Measurements from ENCODE around the gene B4GALNT1. TPM values are rescaled to one million over a fixed set of nuclear protein-coding genes. Genes with fewer than 3 reads are reported as not detected.

B4GALNT1 gene
- total RNA-seq, 3 donors from 2014 or later = 0.64 to 2.2 (median 0.65) TPM

GRCh38 chr12:57622293-57623245, 10.4 kb downstream of the B4GALNT1 start:
- intact Hi-C loops (cut with DNase I, micrococcal nuclease) = loop anchor here (5.0 kb wide), 1 partner anchor 40 kb away; no protein-coding TSS in a partner anchor
- H3K9me3 ChIP-seq = no peaks in the 10 kb centered on the region
- DNase-seq = no peak

DNA sequence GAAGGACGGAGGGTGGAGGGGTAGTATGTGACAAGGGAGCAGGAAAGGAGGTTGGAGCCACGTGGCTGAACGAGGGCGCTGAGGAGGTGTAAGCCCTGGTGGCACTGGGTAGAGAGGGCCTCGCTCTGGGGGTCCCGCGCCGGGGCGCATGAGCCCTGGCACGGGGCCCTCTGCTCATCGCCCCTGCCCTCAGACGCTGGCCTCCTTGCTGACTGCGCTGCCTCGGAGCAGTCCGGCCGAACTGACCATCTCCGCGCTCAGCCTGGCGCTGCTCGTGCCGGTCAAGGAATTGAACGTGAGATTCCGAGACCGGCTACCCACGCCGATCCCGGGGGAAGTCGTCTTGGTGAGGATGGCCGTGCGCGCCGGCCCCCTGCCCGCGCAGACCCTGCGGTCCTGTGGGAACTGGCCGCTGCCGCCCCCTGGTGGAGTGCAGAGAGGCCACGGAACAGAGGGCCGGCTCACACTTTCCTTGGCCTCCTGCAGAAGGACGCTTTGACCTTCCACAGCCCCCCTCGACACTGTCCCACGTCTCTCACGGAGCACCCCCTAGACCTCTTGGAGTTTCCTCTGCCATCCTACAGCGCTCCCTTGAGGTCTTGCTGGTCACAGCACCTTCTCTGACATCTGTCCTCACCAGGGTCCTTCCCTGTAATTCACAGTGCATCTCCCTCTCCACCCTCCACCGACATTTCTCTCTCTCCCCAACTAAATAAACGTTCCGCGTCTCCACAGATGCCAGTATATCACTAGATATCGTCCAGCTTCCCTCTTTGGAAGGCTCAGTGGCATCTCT, 11.3 kb downstream of the B4GALNT1 start:
- intact Hi-C loops (cut with DNase I, micrococcal nuclease) = loop anchor here (5.0 kb wide), 1 partner anchor 39 kb away; no protein-coding TSS in a partner anchor
- no peaks in the 10 kb centered on the region for H3K36me3 ChIP-seq (ENCODE audit: low read depth)
- TF ChIP-seq, protein P1, sequence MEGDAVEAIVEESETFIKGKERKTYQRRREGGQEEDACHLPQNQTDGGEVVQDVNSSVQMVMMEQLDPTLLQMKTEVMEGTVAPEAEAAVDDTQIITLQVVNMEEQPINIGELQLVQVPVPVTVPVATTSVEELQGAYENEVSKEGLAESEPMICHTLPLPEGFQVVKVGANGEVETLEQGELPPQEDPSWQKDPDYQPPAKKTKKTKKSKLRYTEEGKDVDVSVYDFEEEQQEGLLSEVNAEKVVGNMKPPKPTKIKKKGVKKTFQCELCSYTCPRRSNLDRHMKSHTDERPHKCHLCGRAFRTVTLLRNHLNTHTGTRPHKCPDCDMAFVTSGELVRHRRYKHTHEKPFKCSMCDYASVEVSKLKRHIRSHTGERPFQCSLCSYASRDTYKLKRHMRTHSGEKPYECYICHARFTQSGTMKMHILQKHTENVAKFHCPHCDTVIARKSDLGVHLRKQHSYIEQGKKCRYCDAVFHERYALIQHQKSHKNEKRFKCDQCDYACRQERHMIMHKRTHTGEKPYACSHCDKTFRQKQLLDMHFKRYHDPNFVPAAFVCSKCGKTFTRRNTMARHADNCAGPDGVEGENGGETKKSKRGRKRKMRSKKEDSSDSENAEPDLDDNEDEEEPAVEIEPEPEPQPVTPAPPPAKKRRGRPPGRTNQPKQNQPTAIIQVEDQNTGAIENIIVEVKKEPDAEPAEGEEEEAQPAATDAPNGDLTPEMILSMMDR (IDR thresholded peaks at IDR 0.05) = peak; percentile 86
- H3K9me3 ChIP-seq = no peaks in the 10 kb centered on the region
- peaks cover 11% of the 10 kb centered on the region for H3K4me1 ChIP-seq (ENCODE audit: low read depth)
- no peak overlapping the region for H3K4me3 ChIP-seq
- ATAC-seq = peak; percentile 75
- peak in 2 of 3 donors; percentile 71 to 72 for DNase-seq

More at GRCh38 chr12:57622293-57623245, 10.4 kb downstream of the B4GALNT1 start:
- peaks cover 11% of the 10 kb centered on the region for H3K4me1 ChIP-seq (ENCODE audit: low read depth)
- TF ChIP-seq, protein P1 (IDR thresholded peaks at IDR 0.05) = no peak
- no peak for ATAC-seq
- no peaks in the 10 kb centered on the region for H3K36me3 ChIP-seq (ENCODE audit: low read depth)
- H3K4me3 ChIP-seq = no peak overlapping the region

- Histone ChIP-seq H3K4me3 (no peak overlapping the region), H3K4me1 (ENCODE audit: low read depth) (peaks cover 11% of the 10 kb centered on the region), H3K9me3 (no peaks in the 10 kb centered on the region), H3K36me3 (ENCODE audit: low read depth) (no peaks in the 10 kb centered on the region)
- ATAC-seq = no peak
- TF ChIP-seq, protein P1 (IDR thresholded peaks at IDR 0.05) = no peak
- intact Hi-C loops (cut with DNase I, micrococcal nuclease) = loop anchor here (5.0 kb wide), 1 partner anchor 39 kb away; no protein-coding TSS in a partner anchor
- DNase-seq = no peak
Measured at GRCh38 chr12:57620936-57621496, 12.0 kb downstream of the B4GALNT1 start.

DNA sequence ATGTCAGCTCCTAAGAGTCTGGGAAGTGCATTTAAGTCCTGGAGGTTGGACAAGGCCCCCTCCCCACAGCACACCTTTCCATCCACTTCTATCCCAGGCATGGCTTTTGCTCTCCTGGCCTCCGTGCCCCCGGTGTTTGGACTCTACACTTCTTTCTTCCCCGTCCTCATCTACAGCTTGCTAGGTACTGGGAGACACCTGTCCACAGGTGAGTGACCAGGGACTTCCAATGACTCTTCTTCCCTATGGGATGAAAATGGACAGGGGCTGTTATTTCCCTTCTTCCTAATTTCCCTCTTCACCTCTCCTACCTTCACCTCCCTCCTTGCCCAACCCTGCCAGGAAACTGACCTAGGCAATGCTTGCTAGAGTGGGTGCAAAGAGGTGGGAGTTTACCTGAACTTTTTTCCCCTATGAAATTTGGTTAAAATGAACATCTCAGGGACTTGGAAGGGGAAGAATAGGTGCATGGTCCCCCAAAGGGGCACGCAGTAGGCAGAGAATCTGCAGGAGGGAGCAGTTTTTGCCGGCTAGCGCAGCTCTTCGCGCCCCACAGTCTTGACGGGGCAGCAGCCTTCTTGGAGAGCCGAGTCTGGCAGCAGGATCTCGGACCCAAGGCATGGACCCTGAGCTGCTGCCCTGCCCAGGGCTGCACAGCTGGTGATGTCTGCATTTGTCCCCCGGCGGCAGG, 12.6 kb downstream of the B4GALNT1 start:
- no peak for DNase-seq
- no peak overlapping the region for H3K4me3 ChIP-seq
- H3K36me3 ChIP-seq (ENCODE audit: low read depth) = no peaks in the 10 kb centered on the region
- TF ChIP-seq, protein P1 (IDR thresholded peaks at IDR 0.05) = no peak
- no peaks in the 10 kb centered on the region for H3K9me3 ChIP-seq
- no peak for ATAC-seq
- intact Hi-C loops (cut with DNase I, micrococcal nuclease) = loop anchor here (5.0 kb wide), 1 partner anchor 38 kb away; no protein-coding TSS in a partner anchor
- peaks cover 11% of the 10 kb centered on the region for H3K4me1 ChIP-seq (ENCODE audit: low read depth)
